Endothelial cell of umbilical vein (primary cell): ENCODE data around the gene SPINDOC. TPM values are rescaled to one million over a fixed set of nuclear protein-coding genes. Genes with fewer than 3 reads are reported as not detected.
"Not testable (repeated sequence)": the region's sequence is repeated elsewhere in the genome, so short reads cannot be mapped to it uniquely, and the experiment has no call there.

ENCODE experiments used
- BruUV-seq: library from RNA; stranded (reverse); fragments of 400-500 nt; replicated peaks from 2 replicates; lab custom pipeline; 2021; lab: Mats Ljungman, UMichigan
- CTCF ChIA-PET: fragments of 300-600, 350-600 bp; sonication (Branson Sonifier 250); formaldehyde crosslinking; loops from one replicate; lab custom pipeline; 2021; ENCODE audit warnings: antibody characterized with exemption, inconsistent platforms; lab: Charles Lee
- POLR2A ChIA-PET: fragments of 300-600, 350-600 bp; sonication (Branson Sonifier 250); formaldehyde crosslinking; loops from one replicate; lab custom pipeline; 2021; ENCODE audit warnings: antibody characterized with exemption, inconsistent platforms; lab: Charles Lee
- DNase-seq: peaks from one replicate; pipeline ENCODE4 v3.0.0-alpha.2; 2011; ENCODE audit warnings: low read depth, low spot score
- FAIRE-seq: peaks from 2 replicates; lab custom pipeline; 2011; peaks lifted over from hg19 to GRCh38; lab: Jason Lieb, UNC
- H2AFZ ChIP-seq: 2 replicates; pipeline ENCODE4 v1.6.0; 2012; ENCODE audit warnings: low read depth, low read length, control low read depth, inconsistent platforms
- H3K27ac ChIP-seq: 2 replicates; pipeline ENCODE4 v1.5.1; 2011; ENCODE audit warnings: low read depth, mild to moderate bottlenecking, control low read depth, low read length, moderate library complexity; ENCODE audit not compliant: insufficient read depth
- H3K27me3 ChIP-seq, 2 experiments: 2 replicates each; pipeline versions ENCODE4 v1.6.0 to v1.6.1; 2011; ENCODE audit warnings: low read length in 2 of 2, mixed read lengths in 1 of 2; ENCODE audit not compliant: control insufficient read depth in 2 of 2, insufficient read depth in 2 of 2
- H3K36me3 ChIP-seq, 2 experiments: 2 replicates in 1 of 2; 3 replicates in 1 of 2; pipeline ENCODE4 v1.5.1; 2011; ENCODE audit warnings: low read length in 2 of 2, mild to moderate bottlenecking in 1 of 2, moderate library complexity in 1 of 2; ENCODE audit not compliant: control insufficient read depth in 2 of 2, insufficient read depth in 2 of 2; ENCODE audit errors: extremely low read depth in 1 of 2
- H3K4me1 ChIP-seq: 3 replicates; pipeline ENCODE4 v1.5.1; 2011; ENCODE audit warnings: mild to moderate bottlenecking, low read length; ENCODE audit not compliant: control insufficient read depth, insufficient read depth; ENCODE audit errors: extremely low read depth
- H3K4me2 ChIP-seq: 2 replicates; pipeline ENCODE4 v1.6.1; 2011; ENCODE audit warnings: low read length, control low read depth, mixed read lengths; ENCODE audit not compliant: insufficient read depth
- H3K4me3 ChIP-seq, 3 experiments: fragments of 200-600 bp in 1 of 3; sonication (generic), shearing (Covaris generic) in 1 of 3; replicated peaks in 1 of 3; 2 replicates each; pipeline ENCODE4 v1.5.1; 2011 to 2016; ENCODE audit warnings: control low read depth in 3 of 3, low read length in 3 of 3, mild to moderate bottlenecking in 2 of 3, inconsistent platforms in 1 of 3, low read depth in 1 of 3, moderate library complexity in 1 of 3; ENCODE audit not compliant: insufficient read depth in 1 of 3
- H3K79me2 ChIP-seq: 2 replicates; pipeline ENCODE4 v1.6.0; 2012; ENCODE audit warnings: low read length, inconsistent platforms; ENCODE audit not compliant: control insufficient read depth, insufficient read depth
- H3K9ac ChIP-seq: replicated peaks from 2 replicates; pipeline ENCODE3; 2011; ENCODE audit warnings: low read length, control low read depth; ENCODE audit not compliant: insufficient read depth; ENCODE audit errors: extremely low read depth
- H3K9me1 ChIP-seq: replicated peaks from 3 replicates; pipeline ENCODE4 v1.6.0; 2011; ENCODE audit warnings: mild to moderate bottlenecking, low read length; ENCODE audit not compliant: control insufficient read depth, insufficient read depth; ENCODE audit errors: extremely low read depth
- H3K9me3 ChIP-seq: replicated peaks from 2 replicates; pipeline ENCODE4 v1.5.1; 2012; ENCODE audit warnings: low read length, inconsistent platforms; ENCODE audit not compliant: control insufficient read depth, insufficient read depth
- H4K20me1 ChIP-seq: replicated peaks from 2 replicates; pipeline ENCODE3; 2011; ENCODE audit warnings: mild to moderate bottlenecking, low read length; ENCODE audit not compliant: control insufficient read depth, insufficient read depth; ENCODE audit errors: extremely low read depth
- EZH2 ChIP-seq: IDR thresholded peaks from 2 replicates; pipeline ENCODE4 v1.6.1; 2012; ENCODE audit warnings: borderline replicate concordance, low read depth, mild to moderate bottlenecking, moderate library complexity, low read length, inconsistent platforms; ENCODE audit not compliant: severe bottlenecking
- FOS ChIP-seq: IDR thresholded peaks from 2 replicates; pipeline ENCODE4 v1.6.1; 2011; ENCODE audit warnings: mild to moderate bottlenecking, low read length, moderate library complexity, borderline replicate concordance; ENCODE audit not compliant: insufficient read depth
- GATA2 ChIP-seq: IDR thresholded peaks from 2 replicates; pipeline ENCODE4 v1.7.0; 2011; ENCODE audit warnings: low read depth, mild to moderate bottlenecking, moderate library complexity, mixed read lengths, low read length; ENCODE audit not compliant: insufficient read length, insufficient read depth
- JUN ChIP-seq: IDR thresholded peaks from 2 replicates; pipeline ENCODE4 v1.6.1; 2011; ENCODE audit warnings: borderline replicate concordance, low read depth; ENCODE audit not compliant: insufficient read length, insufficient read depth
- MYC ChIP-seq: IDR thresholded peaks from one replicate; pipeline ENCODE4 v1.6.1; 2011; ENCODE audit warnings: mild to moderate bottlenecking, low read depth, low read length
- POLR2A ChIP-seq: IDR thresholded peaks from 2 replicates; pipeline ENCODE4 v1.6.1; 2012; ENCODE audit warnings: low read depth, mild to moderate bottlenecking, control low read depth, low read length
- POLR2AphosphoS5 ChIP-seq: IDR thresholded peaks from 2 replicates; pipeline ENCODE4 v1.6.1; 2012; ENCODE audit warnings: low read depth, mild to moderate bottlenecking, control low read depth, low read length, moderate library complexity; ENCODE audit not compliant: insufficient read depth
- dilution Hi-C: fragments of 300-500 bp; cut with MboI; formaldehyde crosslinking; loops from one replicate; pipeline ENCODE4 v1.15.0; 2019; ENCODE audit warnings: low sequenced_read_pairs; ENCODE audit not compliant: extremely low pct_ligation_motif_present
- intact Hi-C: fragments of 100-400 bp; cut with micrococcal nuclease; formaldehyde crosslinking; loops from one replicate; pipeline ENCODE4 v1.10.0; 2022
- polyA plus RNA-seq, 4 experiments: library from polyadenylated mRNA; depleted of rRNA in 3 of 4; stranded (reverse) in 3 of 4; unstranded in 1 of 4; fragments of >200 nt; gene quantifications; 2 replicates each; pipeline versions ENCODE4 v1.2.1 to v1.2.3, GENCODE V29; 2011 to 2012; ENCODE audit warnings: missing spikeins in 1 of 4
- total RNA-seq: library from RNA; stranded (reverse); gene quantifications from 2 replicates; pipeline ENCODE4 v1.2.3, GENCODE V29; 2021
- TF ChIP-seq, protein P1 (sequence below): IDR thresholded peaks from 2 replicates; pipeline ENCODE4 v1.6.1; 2011; ENCODE audit not compliant: insufficient read depth, insufficient read length
- TF ChIP-seq, protein P2 (sequence below), 2 donors: IDR thresholded peaks; 1 replicate in 1 of 2; 2 replicates in 1 of 2; pipeline ENCODE4 v1.5.1; 2011; ENCODE audit warnings: low read length in 2 of 2, mild to moderate bottlenecking in 2 of 2, moderate library complexity in 2 of 2, control low read depth in 1 of 2, inconsistent platforms in 1 of 2, low read depth in 1 of 2; ENCODE audit not compliant: insufficient read depth in 1 of 2; ENCODE audit errors: extremely low read depth in 1 of 2

The SPINDOC gene
- total and polyA plus RNA-seq, 2 donors (not counting 3 experiments of a cell fraction or from before 2014, with no cell fraction given), result 29.4 to 54.5 TPM

DNA sequence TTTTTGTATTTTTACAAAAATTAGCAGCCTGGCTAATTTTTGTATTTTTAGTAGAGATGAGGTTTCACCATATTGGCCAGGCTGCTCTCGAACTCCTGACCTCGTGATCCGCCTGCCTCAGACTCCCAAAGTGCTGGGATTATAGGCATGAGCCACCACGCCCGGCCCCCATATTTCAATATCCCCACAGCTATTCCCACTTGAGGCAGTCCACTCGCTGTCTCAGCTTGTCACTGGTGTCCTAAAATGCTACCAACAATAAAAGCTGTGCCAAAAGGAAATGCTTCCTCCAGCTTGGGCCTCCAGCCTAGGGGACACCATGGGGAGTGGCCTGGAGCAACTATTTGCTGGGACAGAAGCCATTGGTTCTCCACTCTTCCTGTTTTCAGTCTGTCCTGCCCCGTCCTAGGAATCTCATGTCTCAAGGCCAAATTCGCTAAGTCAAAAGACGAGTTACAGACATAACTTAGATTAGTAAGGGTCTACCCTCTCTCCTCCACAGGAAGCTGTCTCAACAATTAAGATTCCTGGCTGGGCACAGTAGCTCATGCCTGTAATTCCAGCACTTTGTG, 7.3 kb upstream of the SPINDOC start:
- H3K36me3 ChIP-seq, result no peaks in the 10 kb centered on the region
- no peak overlapping the region for H3K27ac ChIP-seq
- H3K4me3 ChIP-seq, result no peak overlapping the region
- H3K4me1 ChIP-seq, result peaks cover 4% of the 10 kb centered on the region
- dilution Hi-C loops (no loop called here), intact Hi-C loops (no loop called here)
- no peaks in the 10 kb centered on the region for H3K9me1 ChIP-seq
- DNase-seq (peak; percentile 33), FAIRE-seq (peak; percentile 67)
- H3K79me2 ChIP-seq, result no peaks in the 10 kb centered on the region
- TF ChIP-seq EZH2, result no peak
- no peak for TF ChIP-seq MYC
- no peak for TF ChIP-seq POLR2AphosphoS5
- TF ChIP-seq FOS, result no peak
- TF ChIP-seq GATA2, result no peak
- TF ChIP-seq, protein P1, sequence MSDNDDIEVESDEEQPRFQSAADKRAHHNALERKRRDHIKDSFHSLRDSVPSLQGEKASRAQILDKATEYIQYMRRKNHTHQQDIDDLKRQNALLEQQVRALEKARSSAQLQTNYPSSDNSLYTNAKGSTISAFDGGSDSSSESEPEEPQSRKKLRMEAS, result no peak
- TF ChIP-seq JUN, result no peak
- no peak for TF ChIP-seq POLR2A
- TF ChIP-seq, protein P2, sequence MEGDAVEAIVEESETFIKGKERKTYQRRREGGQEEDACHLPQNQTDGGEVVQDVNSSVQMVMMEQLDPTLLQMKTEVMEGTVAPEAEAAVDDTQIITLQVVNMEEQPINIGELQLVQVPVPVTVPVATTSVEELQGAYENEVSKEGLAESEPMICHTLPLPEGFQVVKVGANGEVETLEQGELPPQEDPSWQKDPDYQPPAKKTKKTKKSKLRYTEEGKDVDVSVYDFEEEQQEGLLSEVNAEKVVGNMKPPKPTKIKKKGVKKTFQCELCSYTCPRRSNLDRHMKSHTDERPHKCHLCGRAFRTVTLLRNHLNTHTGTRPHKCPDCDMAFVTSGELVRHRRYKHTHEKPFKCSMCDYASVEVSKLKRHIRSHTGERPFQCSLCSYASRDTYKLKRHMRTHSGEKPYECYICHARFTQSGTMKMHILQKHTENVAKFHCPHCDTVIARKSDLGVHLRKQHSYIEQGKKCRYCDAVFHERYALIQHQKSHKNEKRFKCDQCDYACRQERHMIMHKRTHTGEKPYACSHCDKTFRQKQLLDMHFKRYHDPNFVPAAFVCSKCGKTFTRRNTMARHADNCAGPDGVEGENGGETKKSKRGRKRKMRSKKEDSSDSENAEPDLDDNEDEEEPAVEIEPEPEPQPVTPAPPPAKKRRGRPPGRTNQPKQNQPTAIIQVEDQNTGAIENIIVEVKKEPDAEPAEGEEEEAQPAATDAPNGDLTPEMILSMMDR (IDR thresholded peaks at IDR 0.05; ENCODE audit: extremely low read depth in 1 of 2, insufficient read depth in 1 of 2, low read depth in 1 of 2, low read length in 2 of 2), result no peak
- CTCF ChIA-PET, result no interaction called here
- H2AFZ ChIP-seq, result peak overlapping the region; percentile 79
- POLR2A ChIA-PET, result no interaction called here
- H3K4me2 ChIP-seq, result no peak overlapping the region
- H3K9me3 ChIP-seq, result no peaks in the 10 kb centered on the region
- H4K20me1 ChIP-seq, result no peaks in the 10 kb centered on the region
- BruUV-seq, result no TSS peak
- no peak overlapping the region for H3K9ac ChIP-seq
- H3K27me3 ChIP-seq, result no peaks in the 10 kb centered on the region

- H3K27me3 ChIP-seq, H3K9me3 ChIP-seq, H2AFZ ChIP-seq, FAIRE-seq, H3K36me3 ChIP-seq, H3K9ac ChIP-seq, H3K4me3 ChIP-seq, DNase-seq, H4K20me1 ChIP-seq, POLR2A ChIA-PET, H3K9me1 ChIP-seq, intact Hi-C loops, dilution Hi-C loops, H3K27ac ChIP-seq, BruUV-seq, H3K4me2 ChIP-seq: not testable (repeated sequence)
- CTCF ChIA-PET, result interaction anchor here (0.7 to 1.4 kb wide), 2 partner anchors 27 to 43 kb away, joined by 3 read pairs; no protein-coding TSS in a partner anchor
- Histone ChIP-seq H3K79me2 (peaks cover 19% of the 10 kb centered on the region), H3K4me1 (peaks cover 21% of the 10 kb centered on the region)
Observed at GRCh38 chr11:63810383-63810782, 2.9 kb upstream of the SPINDOC start.
